Neural cell (in vitro differentiated cells): ENCODE data around the gene FBXO46.

Experiments used
- POLR2AphosphoS5 ChIP-seq: IDR thresholded peaks from 2 replicates; pipeline ENCODE4 v1.6.1; 2012
- RAD21 ChIP-seq: fragments of 450-650 bp; conservative IDR thresholded peaks from 2 replicates; pipeline ENCODE4 v1.6.1; 2014; ENCODE audit warnings: antibody characterized with exemption, mild to moderate bottlenecking, moderate library complexity

- TF ChIP-seq RAD21, result no peak
- no peak for TF ChIP-seq POLR2AphosphoS5
Measured at GRCh38 chr19:45716359-45717130, 14.2 kb downstream of the FBXO46 start.
